ENCODE measurements around the gene CCDC57.

The CCDC57 gene

GRCh38 chr17:82087961-82088837 is 124.4 kb downstream of the CCDC57 start:
- no peak overlapping the region for H3K4me3 ChIP-seq (ENCODE audit: low read depth, low read length)
- TF ChIP-seq CTCF (conservative IDR thresholded peaks at IDR 0.05; ENCODE audit: low read depth, low read length) = no peak

GRCh38 chr17:82086941-82087906 is 125.4 kb downstream of the CCDC57 start:
- DNase-seq (ENCODE audit: low read depth) = no peak
- no peak for TF ChIP-seq CTCF (conservative IDR thresholded peaks at IDR 0.05; ENCODE audit: low read depth, low read length)
- no peak overlapping the region for H3K4me3 ChIP-seq (ENCODE audit: low read depth, low read length)

More at GRCh38 chr17:82087961-82088837, 124.4 kb downstream of the CCDC57 start:
- no peak for DNase-seq (ENCODE audit: low read depth)

- no peak for TF ChIP-seq CTCF (conservative IDR thresholded peaks at IDR 0.05; ENCODE audit: low read depth, low read length)
- DNase-seq (ENCODE audit: low read depth) = no peak
- no peak overlapping the region for H3K4me3 ChIP-seq (ENCODE audit: low read depth, low read length)
These were observed 126.5 kb downstream of the CCDC57 start for GRCh38 chr17:82085931-82086764.

GRCh38 chr17:82085031-82085861 is 127.4 kb downstream of the CCDC57 start:
- no peak for DNase-seq (ENCODE audit: low read depth)
- H3K4me3 ChIP-seq (ENCODE audit: low read depth, low read length) = no peak overlapping the region
- no peak for TF ChIP-seq CTCF (conservative IDR thresholded peaks at IDR 0.05; ENCODE audit: low read depth, low read length)

- TF ChIP-seq CTCF (conservative IDR thresholded peaks at IDR 0.05; ENCODE audit: low read depth, low read length) = no peak
- DNase-seq (ENCODE audit: low read depth) = no peak
- H3K4me3 ChIP-seq (ENCODE audit: low read depth, low read length) = no peak overlapping the region
These were observed 128.1 kb downstream of the CCDC57 start for GRCh38 chr17:82084373-82085030.

Data from choroid plexus epithelial cell (primary cell).